GM12875 (cell line): Measurements from ENCODE around the gene FOXP2.
"Not testable (repeated sequence)": the region's sequence is repeated elsewhere in the genome, so short reads cannot be mapped to it uniquely, and the experiment has no call there.

Experiments used
- H3K4me3 ChIP-seq: one replicate; pipeline ENCODE4 v1.5.1; 2011; ENCODE audit warnings: low read depth, low read length, control low read depth
- TF ChIP-seq, protein P1 (sequence below): IDR thresholded peaks from 2 replicates; pipeline ENCODE4 v1.5.1; 2011; ENCODE audit warnings: low read depth, mild to moderate bottlenecking, control low read depth, inconsistent platforms, low read length, moderate library complexity, borderline replicate concordance; ENCODE audit not compliant: insufficient read depth

FOXP2 gene

GRCh38 chr7:114426382-114426781, 11.8 kb downstream of the FOXP2 start:
- H3K4me3 ChIP-seq = no peak overlapping the region
- TF ChIP-seq, protein P1, sequence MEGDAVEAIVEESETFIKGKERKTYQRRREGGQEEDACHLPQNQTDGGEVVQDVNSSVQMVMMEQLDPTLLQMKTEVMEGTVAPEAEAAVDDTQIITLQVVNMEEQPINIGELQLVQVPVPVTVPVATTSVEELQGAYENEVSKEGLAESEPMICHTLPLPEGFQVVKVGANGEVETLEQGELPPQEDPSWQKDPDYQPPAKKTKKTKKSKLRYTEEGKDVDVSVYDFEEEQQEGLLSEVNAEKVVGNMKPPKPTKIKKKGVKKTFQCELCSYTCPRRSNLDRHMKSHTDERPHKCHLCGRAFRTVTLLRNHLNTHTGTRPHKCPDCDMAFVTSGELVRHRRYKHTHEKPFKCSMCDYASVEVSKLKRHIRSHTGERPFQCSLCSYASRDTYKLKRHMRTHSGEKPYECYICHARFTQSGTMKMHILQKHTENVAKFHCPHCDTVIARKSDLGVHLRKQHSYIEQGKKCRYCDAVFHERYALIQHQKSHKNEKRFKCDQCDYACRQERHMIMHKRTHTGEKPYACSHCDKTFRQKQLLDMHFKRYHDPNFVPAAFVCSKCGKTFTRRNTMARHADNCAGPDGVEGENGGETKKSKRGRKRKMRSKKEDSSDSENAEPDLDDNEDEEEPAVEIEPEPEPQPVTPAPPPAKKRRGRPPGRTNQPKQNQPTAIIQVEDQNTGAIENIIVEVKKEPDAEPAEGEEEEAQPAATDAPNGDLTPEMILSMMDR = no peak

DNA sequence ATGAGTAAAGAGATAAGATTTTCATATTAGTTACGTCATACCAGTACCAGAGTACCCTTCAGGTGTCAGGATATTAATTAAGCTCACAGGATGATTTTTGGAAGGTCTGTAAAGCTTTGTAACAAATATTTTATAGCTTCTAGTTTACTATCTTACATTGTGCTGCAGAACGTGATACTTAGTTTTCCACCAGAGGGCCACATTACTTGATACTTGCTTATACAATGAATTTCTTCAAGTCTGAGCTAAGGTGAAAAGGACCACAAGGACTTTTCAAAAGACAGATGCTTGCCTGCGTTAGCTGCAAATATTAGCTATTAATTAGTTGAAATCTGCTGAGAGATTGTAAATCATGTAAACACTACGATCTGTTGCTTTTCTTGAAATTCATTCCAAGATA, 12.2 kb downstream of the FOXP2 start:
- TF ChIP-seq, protein P1 = no peak
- no peak overlapping the region for H3K4me3 ChIP-seq

DNA sequence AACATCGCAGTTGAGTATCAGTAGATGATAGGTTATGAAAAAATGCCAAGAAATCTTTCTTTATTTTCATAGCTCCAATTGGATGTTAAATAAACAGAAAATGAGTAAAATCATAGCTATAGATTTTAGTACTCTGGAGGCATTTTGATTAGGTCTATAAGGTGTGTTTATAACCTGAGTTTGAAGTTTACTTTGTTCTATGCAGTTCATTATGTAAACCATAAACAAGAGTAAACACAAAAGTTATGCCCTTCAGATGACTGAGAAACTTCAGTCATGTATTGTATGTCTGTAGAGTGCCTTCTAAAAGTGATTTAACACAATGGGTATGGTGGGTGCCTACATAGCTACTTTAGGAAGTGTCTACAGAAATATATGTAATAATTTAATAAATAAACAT, 13.6 kb downstream of the FOXP2 start:
- TF ChIP-seq, protein P1 = no peak
- no peak overlapping the region for H3K4me3 ChIP-seq

DNA sequence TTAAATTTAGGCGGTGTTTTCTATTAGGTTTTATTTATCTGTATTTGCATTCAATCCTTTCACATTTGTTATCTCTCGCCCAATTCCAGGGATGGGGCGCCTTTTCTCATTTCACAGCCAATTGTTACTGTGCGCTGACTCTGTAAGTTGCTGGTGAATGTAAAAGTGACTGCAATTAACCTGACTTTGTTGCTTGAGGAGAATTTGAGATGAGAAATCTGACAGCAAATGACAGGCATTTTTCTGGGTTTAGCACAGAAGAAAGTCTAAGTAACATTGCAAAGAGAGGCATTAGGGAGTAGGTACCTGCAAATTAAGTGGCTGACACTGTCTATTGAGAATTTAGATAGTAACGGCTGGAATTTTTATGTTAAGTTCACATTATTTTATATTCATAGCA, 16.6 kb downstream of the FOXP2 start:
- TF ChIP-seq, protein P1 = no peak

GRCh38 chr7:114432061-114432460, 17.4 kb downstream of the FOXP2 start:
- H3K4me3 ChIP-seq = no peak overlapping the region

More for the DNA sequence above, 16.6 kb downstream of the FOXP2 start:
- H3K4me3 ChIP-seq = no peak overlapping the region

DNA sequence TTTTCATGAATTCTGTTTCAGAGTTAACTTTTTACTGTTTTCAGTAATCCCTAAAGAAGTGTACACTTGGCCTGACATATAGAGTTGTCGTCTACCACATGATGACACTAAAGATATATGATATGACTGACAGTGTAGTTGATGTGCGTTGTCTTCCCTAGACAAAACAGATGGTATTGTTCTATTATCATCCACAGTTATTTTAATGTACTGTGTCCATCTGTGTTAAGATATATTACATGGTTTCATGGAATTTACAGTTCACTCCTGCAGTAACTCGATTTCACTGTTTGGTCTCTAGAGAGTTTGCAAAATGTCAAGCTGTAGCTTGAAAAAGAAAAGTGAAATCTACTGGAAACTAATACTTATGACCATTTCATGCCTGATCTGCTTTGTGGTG, 18.1 kb downstream of the FOXP2 start:
- H3K4me3 ChIP-seq = no peak overlapping the region
- TF ChIP-seq, protein P1 = no peak

More at GRCh38 chr7:114432061-114432460, 17.4 kb downstream of the FOXP2 start:
- TF ChIP-seq, protein P1 = no peak

DNA sequence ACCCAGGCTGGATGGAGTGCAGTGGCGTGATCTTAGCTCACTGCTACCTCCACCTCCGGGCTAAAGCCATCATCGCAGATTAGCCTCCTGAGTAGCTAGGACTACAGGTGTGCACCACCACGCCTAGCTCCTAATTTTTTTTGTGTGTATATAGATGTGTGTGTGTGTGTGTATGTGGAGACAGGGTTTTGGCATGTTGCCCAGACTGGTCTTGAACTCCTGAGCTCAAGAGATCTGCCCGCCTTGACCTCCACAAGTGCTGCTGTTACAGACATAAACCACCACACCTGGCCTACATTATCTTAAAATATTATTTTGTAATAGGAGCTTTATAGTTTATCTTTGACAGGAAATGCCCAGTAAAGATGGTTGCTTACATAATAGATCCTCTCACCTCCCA, 25.0 kb downstream of the FOXP2 start:
- TF ChIP-seq, protein P1 = no peak

DNA sequence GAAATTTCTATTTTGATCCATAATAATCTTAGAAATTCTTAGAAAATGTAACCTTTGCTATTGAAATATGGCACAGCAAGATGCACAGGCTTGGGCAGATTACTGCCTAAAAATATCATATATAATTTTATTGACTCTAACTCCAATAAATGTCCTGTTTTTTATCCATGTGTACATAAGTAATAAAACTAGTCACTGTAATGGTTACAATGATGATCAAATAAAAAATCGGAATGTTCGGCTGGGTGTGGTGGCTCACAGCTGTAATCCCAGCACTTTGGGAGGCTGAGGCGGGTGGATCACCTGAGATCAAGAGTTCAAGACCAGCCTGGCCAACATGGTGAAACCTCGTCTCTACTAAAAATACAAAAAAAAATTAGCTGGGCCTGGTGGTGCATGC, 26.3 kb downstream of the FOXP2 start:
- not testable (repeated sequence) for H3K4me3 ChIP-seq

More for the DNA sequence above, 25.0 kb downstream of the FOXP2 start:
- no peak overlapping the region for H3K4me3 ChIP-seq
